HG03460 (cell line): ENCODE measurements around the gene CEP152.
"Not testable (repeated sequence)": the region's sequence is repeated elsewhere in the genome, so short reads cannot be mapped to it uniquely, and the experiment has no call there.

ENCODE experiments used
- ATAC-seq: cut with Tn5 transposase; IDR thresholded peaks from one replicate; pipeline ENCODE4 v1.9.1; 2021; ENCODE audit not compliant: unreplicated experiment

CEP152 gene, protein sequence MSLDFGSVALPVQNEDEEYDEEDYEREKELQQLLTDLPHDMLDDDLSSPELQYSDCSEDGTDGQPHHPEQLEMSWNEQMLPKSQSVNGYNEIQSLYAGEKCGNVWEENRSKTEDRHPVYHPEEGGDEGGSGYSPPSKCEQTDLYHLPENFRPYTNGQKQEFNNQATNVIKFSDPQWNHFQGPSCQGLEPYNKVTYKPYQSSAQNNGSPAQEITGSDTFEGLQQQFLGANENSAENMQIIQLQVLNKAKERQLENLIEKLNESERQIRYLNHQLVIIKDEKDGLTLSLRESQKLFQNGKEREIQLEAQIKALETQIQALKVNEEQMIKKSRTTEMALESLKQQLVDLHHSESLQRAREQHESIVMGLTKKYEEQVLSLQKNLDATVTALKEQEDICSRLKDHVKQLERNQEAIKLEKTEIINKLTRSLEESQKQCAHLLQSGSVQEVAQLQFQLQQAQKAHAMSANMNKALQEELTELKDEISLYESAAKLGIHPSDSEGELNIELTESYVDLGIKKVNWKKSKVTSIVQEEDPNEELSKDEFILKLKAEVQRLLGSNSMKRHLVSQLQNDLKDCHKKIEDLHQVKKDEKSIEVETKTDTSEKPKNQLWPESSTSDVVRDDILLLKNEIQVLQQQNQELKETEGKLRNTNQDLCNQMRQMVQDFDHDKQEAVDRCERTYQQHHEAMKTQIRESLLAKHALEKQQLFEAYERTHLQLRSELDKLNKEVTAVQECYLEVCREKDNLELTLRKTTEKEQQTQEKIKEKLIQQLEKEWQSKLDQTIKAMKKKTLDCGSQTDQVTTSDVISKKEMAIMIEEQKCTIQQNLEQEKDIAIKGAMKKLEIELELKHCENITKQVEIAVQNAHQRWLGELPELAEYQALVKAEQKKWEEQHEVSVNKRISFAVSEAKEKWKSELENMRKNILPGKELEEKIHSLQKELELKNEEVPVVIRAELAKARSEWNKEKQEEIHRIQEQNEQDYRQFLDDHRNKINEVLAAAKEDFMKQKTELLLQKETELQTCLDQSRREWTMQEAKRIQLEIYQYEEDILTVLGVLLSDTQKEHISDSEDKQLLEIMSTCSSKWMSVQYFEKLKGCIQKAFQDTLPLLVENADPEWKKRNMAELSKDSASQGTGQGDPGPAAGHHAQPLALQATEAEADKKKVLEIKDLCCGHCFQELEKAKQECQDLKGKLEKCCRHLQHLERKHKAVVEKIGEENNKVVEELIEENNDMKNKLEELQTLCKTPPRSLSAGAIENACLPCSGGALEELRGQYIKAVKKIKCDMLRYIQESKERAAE (N-terminal part only)

DNA sequence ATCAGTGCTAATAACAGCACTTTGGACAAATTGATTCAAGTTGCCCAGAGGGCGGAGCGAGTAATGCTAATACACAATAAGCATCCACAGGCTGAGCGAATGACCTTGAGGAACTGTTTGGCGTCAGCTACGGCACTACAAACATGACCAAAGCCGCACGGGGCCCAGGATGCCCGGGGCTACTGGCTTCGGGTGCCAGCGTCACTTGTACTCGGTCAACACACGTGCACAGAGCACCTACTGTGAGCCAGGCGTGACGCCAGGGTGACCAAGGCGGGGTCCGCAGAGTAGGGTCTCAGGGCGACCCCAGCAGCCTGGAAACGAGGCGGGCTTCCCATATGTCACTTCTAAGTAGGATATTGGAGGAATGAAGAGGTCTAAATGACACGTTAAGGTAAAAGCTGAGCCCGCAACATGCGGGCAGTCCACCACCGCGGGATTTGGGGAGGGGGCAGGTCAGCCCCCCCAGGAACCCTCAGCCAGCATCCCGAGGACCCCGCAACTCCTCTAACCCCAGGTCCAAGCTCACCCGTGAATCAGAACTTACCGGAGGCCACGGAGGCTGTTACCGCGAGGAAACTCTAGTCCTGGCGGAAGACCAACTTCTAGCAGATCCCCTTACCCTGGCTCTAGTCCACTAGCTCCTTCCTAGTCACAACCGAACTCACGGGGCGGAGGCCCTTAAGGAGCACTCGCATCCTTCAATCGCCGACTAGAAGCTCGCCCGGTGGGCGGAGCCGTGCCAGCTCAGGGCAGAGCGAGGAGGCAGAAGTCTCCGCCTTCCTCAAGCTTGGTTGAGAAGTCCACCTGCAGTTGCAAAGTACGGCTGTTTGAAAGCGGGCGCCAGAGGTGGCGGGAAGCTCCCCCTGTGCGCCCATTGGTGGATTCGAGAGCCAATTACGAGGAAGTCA, at the start of gene CEP152:
Gene CEP152, minus strand, starts transcription at position 656 of the 911 bp plus-strand sequence. CDS start 5,420 bp downstream, outside the sequence.
- ATAC-seq = peak; percentile 95

GRCh38 chr15:48859426-48859825, 48.6 kb upstream of the CEP152 start:
- no peak for ATAC-seq

DNA sequence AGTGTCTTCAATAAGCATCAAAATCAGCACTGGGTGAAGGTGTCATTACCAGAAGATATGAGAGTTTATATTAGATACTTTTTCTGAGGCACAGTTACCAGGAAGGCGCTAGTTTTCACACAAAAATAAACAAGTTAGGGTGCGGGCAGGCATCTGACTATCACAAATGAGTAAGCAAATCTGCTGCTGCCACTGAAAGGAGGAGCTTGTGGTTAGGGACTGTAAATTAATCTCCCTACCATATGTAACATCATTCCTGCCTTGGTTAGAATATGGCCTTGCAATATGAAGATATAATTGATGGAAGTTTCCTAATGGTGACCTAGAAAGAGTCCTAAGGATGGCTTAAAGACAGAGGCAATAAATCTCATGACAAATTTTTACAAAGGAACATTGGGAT, 47.5 kb upstream of the CEP152 start:
- no peak for ATAC-seq

- ATAC-seq = no peak
These were observed 46.1 kb upstream of the CEP152 start for GRCh38 chr15:48856942-48857341.

DNA sequence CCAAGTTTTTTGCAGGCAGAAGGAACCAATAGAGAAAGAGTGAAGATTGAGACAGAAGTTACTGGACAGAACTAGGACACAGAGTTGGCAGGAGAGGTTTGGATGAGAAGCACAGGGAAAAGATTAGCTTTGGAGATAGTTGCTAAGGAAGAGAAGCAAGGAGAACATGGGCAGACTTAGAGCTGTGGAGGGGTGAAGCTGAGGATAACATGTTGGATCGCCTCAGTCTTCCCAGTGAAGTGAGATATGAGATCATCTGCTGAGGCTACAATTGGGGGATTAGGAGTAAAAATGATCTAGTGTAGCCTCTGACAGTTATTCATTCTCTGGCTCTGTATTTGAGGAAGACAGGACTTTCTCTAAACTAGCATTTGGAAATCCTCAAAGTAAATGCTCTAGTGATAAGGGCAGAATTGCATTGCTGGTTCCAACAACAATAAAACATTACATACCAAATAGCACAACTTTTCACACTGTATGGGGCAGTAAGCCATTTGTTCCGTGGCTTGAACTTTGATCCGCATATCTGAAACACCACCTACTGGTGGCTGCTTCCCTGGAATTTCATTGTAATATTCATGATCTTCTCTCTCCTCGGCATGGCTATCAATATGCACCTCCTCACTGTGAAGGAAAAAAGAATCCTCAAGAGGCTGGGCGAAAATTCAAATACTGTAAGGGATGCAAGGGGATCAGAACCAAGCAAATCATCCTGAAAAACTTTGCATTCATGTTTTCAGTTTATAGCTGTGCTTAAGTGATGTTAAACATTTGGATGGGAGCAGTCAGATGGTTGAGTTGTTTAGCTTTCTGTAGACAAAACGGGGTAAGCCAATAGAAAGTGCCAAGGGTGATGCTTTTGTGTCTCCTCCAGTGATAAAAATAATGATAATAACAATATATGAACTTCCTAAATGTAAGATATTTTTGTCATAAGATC, 44.9 kb upstream of the CEP152 start:
- ATAC-seq = no peak

GRCh38 chr15:48854434-48854833, 43.6 kb upstream of the CEP152 start:
- ATAC-seq = not testable (repeated sequence)

DNA sequence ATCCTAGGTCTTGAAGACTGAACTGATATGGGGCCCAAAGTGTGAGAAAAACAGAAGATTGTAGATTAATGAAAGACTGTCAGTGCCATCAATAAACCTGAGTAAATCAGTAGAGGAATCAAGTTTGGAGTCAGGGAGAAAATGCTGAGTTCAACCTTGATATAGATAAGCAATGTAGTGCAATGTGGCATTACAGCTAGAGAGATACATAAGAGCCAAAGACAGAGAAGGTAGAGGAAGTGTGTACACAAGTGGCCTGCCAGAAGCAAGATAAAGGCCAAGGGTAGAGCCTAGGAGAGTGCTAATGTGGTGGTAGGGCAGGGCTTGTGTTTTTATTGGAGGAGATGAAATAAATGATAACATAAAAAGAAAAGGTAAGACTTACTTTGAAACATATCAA, 41.1 kb upstream of the CEP152 start:
- no peak for ATAC-seq

DNA sequence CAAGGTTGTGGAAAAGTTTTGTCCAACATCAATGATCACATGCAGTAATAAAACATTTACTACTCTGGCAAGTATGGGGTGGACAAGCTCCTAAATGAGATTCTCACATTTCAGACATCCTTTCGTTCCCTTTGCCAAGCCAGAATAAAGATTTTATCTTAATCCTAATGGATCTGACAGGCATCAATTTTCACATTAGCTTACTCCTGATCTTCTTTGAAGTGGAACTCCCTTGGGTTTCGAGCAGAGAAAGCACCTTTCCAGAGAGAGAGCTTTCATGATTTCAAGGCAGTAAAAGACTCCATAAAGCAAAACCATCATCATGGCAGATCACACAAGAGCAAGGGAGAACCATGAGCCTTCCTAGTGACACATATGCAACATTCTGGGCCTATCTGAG, 39.8 kb upstream of the CEP152 start:
- no peak for ATAC-seq

- ATAC-seq = no peak
These were observed 34.3 kb upstream of the CEP152 start for GRCh38 chr15:48845123-48845522.

DNA sequence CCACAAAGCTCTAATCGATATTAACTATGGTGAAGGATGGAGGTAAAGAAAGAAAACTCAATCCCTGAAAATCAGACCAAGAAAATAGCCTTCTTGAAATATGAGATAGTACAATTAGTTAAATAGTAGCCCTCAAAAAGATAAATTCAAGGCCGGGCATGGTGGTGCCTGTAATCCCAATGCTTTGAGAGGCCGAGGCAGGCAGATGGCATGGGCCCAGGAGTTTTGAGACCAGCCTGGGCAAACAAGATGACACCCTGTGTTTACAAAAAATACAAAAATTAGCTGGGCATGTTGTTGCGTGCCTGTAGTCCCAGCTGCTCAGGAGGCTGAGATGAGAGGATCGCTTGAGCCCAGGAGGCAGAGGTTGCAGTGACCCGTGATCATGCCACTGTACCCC, 31.6 kb upstream of the CEP152 start:
- no peak for ATAC-seq

GRCh38 chr15:48834756-48835155, 23.9 kb upstream of the CEP152 start:
- no peak for ATAC-seq

DNA sequence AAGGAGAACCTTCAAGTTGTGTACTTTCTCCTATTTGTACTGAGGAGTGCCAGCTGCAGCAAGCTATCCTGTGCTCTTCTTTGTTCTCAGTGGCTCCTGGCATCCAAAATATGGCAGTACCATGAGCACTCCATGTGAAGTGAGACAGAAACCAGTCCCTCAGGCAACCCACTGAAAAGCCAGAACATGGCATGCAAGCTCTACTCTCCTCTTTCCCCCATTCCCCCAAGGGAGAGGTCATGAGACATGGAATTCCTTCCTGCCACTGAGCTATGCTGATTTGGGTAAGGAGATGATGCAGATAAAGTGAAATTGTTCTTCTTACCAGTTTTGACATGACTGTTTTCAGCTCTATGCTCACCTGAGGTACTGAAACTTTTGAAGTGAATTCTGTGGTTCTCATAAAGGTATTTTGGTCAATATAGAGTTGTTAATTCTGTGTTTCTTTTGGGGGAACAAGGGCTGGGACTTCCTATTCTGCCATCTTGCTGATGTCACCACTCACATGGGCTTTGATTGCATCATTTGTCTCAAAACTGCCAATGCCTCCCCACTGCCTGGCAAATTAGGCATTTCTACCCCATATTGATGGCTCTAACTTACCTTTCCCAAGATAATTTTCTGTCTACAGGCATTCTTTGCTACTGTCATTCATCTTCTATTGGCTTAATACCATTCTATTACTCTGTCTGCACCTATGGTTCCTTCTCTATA, 22.8 kb upstream of the CEP152 start:
- no peak for ATAC-seq

GRCh38 chr15:48832648-48833047, 21.8 kb upstream of the CEP152 start:
- no peak for ATAC-seq

DNA sequence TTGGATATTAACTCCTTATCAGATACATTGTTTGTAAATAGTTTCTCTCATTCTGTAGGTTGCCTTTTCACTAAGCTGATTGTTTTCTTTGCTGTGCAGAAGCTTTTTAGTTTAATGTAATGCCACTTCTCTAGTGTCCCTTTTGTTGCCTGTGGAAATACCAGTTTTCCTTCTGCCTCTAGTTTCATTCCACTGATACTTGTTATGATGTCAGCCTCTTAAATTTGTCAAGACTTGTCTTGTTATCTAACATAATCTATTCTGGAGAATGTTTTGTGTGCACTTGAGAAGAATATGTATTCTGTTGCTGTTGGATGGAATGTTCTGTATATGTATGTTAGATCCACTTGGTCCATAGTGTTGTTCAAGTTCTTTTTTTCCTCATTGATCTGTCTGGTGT, 18.0 kb upstream of the CEP152 start:
- ATAC-seq = no peak

DNA sequence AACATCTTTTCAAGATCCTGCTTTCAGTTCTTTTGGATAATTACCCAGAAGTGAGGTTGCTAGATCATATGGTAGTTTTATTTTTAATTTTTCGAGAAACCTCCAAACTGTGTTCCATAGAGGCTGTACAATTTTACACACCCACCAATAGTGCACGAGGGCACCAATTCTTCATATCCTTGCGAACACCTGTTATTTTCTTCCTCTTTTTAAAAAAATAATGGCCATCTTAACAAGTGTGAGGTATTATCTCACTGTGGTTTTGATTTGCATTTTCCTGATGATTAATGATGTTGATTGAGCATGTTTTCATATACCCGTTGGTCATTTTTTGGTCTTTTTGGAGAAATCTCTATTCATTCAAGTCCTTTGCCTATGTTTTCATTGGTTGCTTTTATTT, 17.6 kb upstream of the CEP152 start:
- ATAC-seq = no peak

DNA sequence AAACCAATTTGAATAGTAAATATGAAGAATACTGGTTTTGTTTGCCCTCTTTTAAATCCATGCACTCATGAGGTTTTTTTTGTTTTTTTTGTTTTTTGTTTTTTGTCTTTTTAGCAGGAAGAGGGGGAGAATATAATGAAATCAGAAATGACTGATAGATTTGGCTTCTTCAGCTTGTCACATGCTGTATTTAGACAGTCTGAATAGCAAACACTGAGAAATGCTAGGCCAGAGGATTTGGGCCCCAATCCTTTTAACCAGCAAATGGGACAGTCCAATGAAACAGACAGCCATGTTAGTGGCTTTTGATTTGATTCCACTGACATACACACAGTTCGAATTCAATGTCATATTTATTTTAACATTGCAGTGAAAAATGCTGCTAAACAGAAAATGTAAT, 14.2 kb upstream of the CEP152 start:
- no peak for ATAC-seq

GRCh38 chr15:48823706-48824105, 12.8 kb upstream of the CEP152 start:
- no peak for ATAC-seq

DNA sequence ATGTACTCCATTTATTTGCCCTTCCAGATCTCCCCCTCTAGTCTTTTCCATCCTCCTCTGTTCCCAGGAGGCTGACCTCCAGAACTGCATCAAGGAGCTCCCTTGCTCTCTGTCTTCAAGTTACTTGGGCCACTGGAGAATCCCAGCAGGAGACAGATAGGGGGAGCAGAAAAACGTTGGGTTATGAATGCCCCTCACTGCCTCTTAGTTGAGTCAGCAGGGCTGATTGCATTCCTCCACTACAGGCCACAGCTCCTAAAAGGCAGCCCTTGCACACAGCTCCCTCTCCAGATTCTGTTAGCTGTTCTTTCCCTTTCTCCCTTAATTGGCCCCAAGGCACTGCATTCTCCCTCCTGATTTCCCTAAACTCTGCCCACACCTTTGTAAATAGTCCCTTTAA, 12.4 kb upstream of the CEP152 start:
- ATAC-seq = no peak
